Upper lobe of left lung (tissue), 6 donors: ENCODE measurements around the gene YTHDF2. TPM values are rescaled to one million over a fixed set of nuclear protein-coding genes. Genes with fewer than 3 reads are reported as not detected.

Source experiments
- ATAC-seq, 2 donors: fragments of 200-7000 bp; cut with Tn5 transposase; one replicate each; pipeline ENCODE4 v1.9.1; 2022; ENCODE audit warnings: mild to moderate bottlenecking in 2 of 2, moderate library complexity in 2 of 2; ENCODE audit not compliant: low FRiP score in 2 of 2
- DNase-seq, 2 donors: peaks; one replicate each; pipeline ENCODE4 v3.0.0-alpha.2; 2019 to 2020
- H3K27ac ChIP-seq, 4 donors: fragments of 200-600 bp; sonication (generic); one replicate each; pipeline ENCODE4 v1.5.1; 2016 to 2019
- H3K27me3 ChIP-seq, 4 donors: fragments of 200-600 bp; sonication (generic); one replicate each; pipeline ENCODE4 v1.5.1; 2017 to 2019
- H3K36me3 ChIP-seq, 4 donors: fragments of 200-600 bp; sonication (generic); one replicate each; pipeline ENCODE4 v1.5.1; 2016 to 2019
- H3K4me1 ChIP-seq, 4 donors: fragments of 200-600 bp; sonication (generic); one replicate each; pipeline ENCODE4 v1.5.1; 2018 to 2019
- H3K4me3 ChIP-seq, 4 donors: fragments of 200-600 bp; sonication (generic); one replicate each; pipeline ENCODE4 v1.5.1; 2017 to 2019; ENCODE audit warnings: mild to moderate bottlenecking in 2 of 4, moderate library complexity in 1 of 4
- H3K9me3 ChIP-seq, 4 donors: fragments of 200-600 bp; sonication (generic); one replicate each; pipeline ENCODE4 v1.5.1; 2018 to 2019
- CTCF ChIP-seq, 6 experiments: fragments of 450-650 bp in 4 of 6; fragments of 200-600 bp in 2 of 6; sonication (generic) in 2 of 6; IDR thresholded peaks; one replicate each; pipeline ENCODE4 v1.5.1; 2016 to 2019; ENCODE audit warnings: antibody characterized with exemption in 6 of 6
- EP300 ChIP-seq, 4 donors: sonication (generic); formaldehyde crosslinking; IDR thresholded peaks; one replicate each; pipeline ENCODE4 v1.5.1; 2017; ENCODE audit warnings: antibody characterized with exemption in 4 of 4, control low read depth in 2 of 4
- POLR2A ChIP-seq, 4 donors: fragments of 450-650 bp; IDR thresholded peaks; one replicate each; pipeline ENCODE4 v1.5.1; 2016 to 2017; ENCODE audit warnings: antibody characterized with exemption in 4 of 4, mild to moderate bottlenecking in 2 of 4
- POLR2AphosphoS5 ChIP-seq, 2 donors: sonication (generic); formaldehyde crosslinking; IDR thresholded peaks; one replicate each; pipeline ENCODE4 v1.5.1; 2017; ENCODE audit warnings: antibody characterized with exemption in 2 of 2
- WGBS, 2 donors: methylation state at CpG; one replicate each; pipeline ENCODE4 v1.1.5; 2017 to 2018; 5-methylcytosine and 5-hydroxymethylcytosine counted together
- total RNA-seq, 6 donors: library from RNA; depleted of rRNA in 4 of 6; stranded (reverse); fragments of >200 nt in 4 of 6; gene quantifications; one replicate each; pipeline versions ENCODE4 v1.1.0 to v1.2.1, GENCODE V29; 2016 to 2021
- donor health status: DM: no; HTN: no; CAD: no; lungs with moderate emphysema.
- donor health status: DM: no; HTN: yes; CAD: no; lungs with severe emphysema.

YTHDF2 gene
- total RNA-seq, 6 donors from 2014 or later, result 40.1 to 72.5 (median 59.0) TPM

- WGBS, 2 donors, result 86 to 90% methylated on average over 2 of the region's 2 CpGs
- Histone ChIP-seq H3K4me3 (no peak overlapping the region), H3K4me1 (peaks cover 0 to 18% (median 15%) of the 10 kb centered on the region in 4 donors), H3K9me3 (no peaks in the 10 kb centered on the region), H3K36me3 (peaks cover 0 to 9% (median 2%) of the 10 kb centered on the region in 4 donors), H3K27ac (no peak overlapping the region), H3K27me3 (no peaks in the 10 kb centered on the region)
- DNase-seq (no peak), ATAC-seq (no peak)
- TF ChIP-seq POLR2A (IDR thresholded peaks at IDR 0.05) (no peak), EP300 (IDR thresholded peaks at IDR 0.05) (no peak), POLR2AphosphoS5 (IDR thresholded peaks at IDR 0.05) (no peak), CTCF (IDR thresholded peaks at IDR 0.05) (no peak)
Measured at GRCh38 chr1:28778021-28778420, 41.3 kb downstream of the YTHDF2 start.

GRCh38 chr1:28779751-28780408 is 43.1 kb downstream of the YTHDF2 start:
- H3K27ac ChIP-seq, result peak overlapping the region in 1 of 4 donors; percentile 58
- 76 to 84% methylated on average over 6 of the region's 6 CpGs for WGBS, 2 donors
- TF ChIP-seq EP300 (IDR thresholded peaks at IDR 0.05), result no peak
- TF ChIP-seq POLR2A (IDR thresholded peaks at IDR 0.05), result no peak
- no peak for TF ChIP-seq CTCF (IDR thresholded peaks at IDR 0.05)
- TF ChIP-seq POLR2AphosphoS5 (IDR thresholded peaks at IDR 0.05), result no peak
- no peaks in the 10 kb centered on the region for H3K36me3 ChIP-seq
- ATAC-seq, result no peak
- H3K27me3 ChIP-seq, result no peaks in the 10 kb centered on the region
- H3K4me1 ChIP-seq, result peaks cover 0 to 12% (median 9%) of the 10 kb centered on the region in 4 donors
- H3K9me3 ChIP-seq, result no peaks in the 10 kb centered on the region
- no peak overlapping the region for H3K4me3 ChIP-seq
- no peak for DNase-seq

GRCh38 chr1:28781305-28781704 is 44.6 kb downstream of the YTHDF2 start:
- no peak for ATAC-seq
- WGBS, 2 donors, result 81% methylated on average over 11 of the region's 11 CpGs
- no peaks in the 10 kb centered on the region for H3K27me3 ChIP-seq
- TF ChIP-seq EP300 (IDR thresholded peaks at IDR 0.05), result no peak
- no peak for TF ChIP-seq CTCF (IDR thresholded peaks at IDR 0.05)
- no peak overlapping the region for H3K4me3 ChIP-seq
- no peaks in the 10 kb centered on the region for H3K9me3 ChIP-seq
- DNase-seq, result peak in 1 of 2 donors; percentile 43
- peaks cover 0 to 9% (median 3%) of the 10 kb centered on the region in 4 donors for H3K4me1 ChIP-seq
- H3K36me3 ChIP-seq, result no peaks in the 10 kb centered on the region
- no peak overlapping the region for H3K27ac ChIP-seq

GRCh38 chr1:28782011-28782410 is 45.3 kb downstream of the YTHDF2 start:
- ATAC-seq (no peak), DNase-seq (no peak)
- Histone ChIP-seq H3K27me3 (no peaks in the 10 kb centered on the region), H3K36me3 (no peaks in the 10 kb centered on the region), H3K4me1 (peaks cover 0 to 9% (median 3%) of the 10 kb centered on the region in 4 donors), H3K9me3 (no peaks in the 10 kb centered on the region), H3K4me3 (no peak overlapping the region), H3K27ac (no peak overlapping the region)
- WGBS, 2 donors, result 77 to 83% methylated on average over 3 of the region's 3 CpGs
- TF ChIP-seq POLR2AphosphoS5 (IDR thresholded peaks at IDR 0.05), result no peak

DNA sequence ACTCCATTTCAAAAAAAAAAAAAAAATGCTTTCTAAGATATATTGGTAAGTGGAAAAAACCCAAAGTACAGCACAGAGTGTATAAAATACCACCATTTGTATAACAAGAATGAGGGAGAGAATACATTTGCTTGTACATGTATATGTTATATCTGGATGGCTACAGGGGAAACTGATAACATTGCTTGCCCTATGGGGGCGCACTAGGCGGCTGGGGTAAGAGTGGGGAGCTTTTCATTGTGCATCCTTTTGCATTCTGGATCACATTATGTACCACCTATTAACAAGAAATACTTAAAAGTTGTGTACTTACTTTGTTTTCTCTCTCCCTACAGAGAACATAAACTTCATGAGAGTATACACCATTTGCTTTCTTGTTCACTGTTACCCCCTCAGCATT is 46.6 kb downstream of the YTHDF2 start:
- Histone ChIP-seq H3K4me3 (no peak overlapping the region), H3K36me3 (no peaks in the 10 kb centered on the region), H3K4me1 (peaks cover 0 to 9% (median 3%) of the 10 kb centered on the region in 4 donors), H3K9me3 (no peaks in the 10 kb centered on the region), H3K27me3 (no peaks in the 10 kb centered on the region), H3K27ac (no peak overlapping the region)
- no peak for DNase-seq
- no peak for ATAC-seq
- TF ChIP-seq EP300 (IDR thresholded peaks at IDR 0.05) (no peak), POLR2A (IDR thresholded peaks at IDR 0.05) (no peak), POLR2AphosphoS5 (IDR thresholded peaks at IDR 0.05) (no peak), CTCF (IDR thresholded peaks at IDR 0.05) (no peak)
- 88 to 90% methylated on average over 2 of the region's 2 CpGs for WGBS, 2 donors
